NCI-H146 treated with DMSO at 0.1 percent for 48 hours (cell line): Measurements from ENCODE around the gene SKIL.
"Not testable (repeated sequence)": the region's sequence is repeated elsewhere in the genome, so short reads cannot be mapped to it uniquely, and the experiment has no call there.

Source experiments
- DNase-seq: peaks from one replicate; lab custom pipeline; 2025; ENCODE audit not compliant: unreplicated experiment; lab: John Stamatoyannopoulos, UW

The SKIL gene, protein sequence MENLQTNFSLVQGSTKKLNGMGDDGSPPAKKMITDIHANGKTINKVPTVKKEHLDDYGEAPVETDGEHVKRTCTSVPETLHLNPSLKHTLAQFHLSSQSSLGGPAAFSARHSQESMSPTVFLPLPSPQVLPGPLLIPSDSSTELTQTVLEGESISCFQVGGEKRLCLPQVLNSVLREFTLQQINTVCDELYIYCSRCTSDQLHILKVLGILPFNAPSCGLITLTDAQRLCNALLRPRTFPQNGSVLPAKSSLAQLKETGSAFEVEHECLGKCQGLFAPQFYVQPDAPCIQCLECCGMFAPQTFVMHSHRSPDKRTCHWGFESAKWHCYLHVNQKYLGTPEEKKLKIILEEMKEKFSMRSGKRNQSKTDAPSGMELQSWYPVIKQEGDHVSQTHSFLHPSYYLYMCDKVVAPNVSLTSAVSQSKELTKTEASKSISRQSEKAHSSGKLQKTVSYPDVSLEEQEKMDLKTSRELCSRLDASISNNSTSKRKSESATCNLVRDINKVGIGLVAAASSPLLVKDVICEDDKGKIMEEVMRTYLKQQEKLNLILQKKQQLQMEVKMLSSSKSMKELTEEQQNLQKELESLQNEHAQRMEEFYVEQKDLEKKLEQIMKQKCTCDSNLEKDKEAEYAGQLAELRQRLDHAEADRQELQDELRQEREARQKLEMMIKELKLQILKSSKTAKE

GRCh38 chr3:170357176-170358041 lies at the start of gene SKIL:
TSS of gene SKIL (plus strand) at chr3:170357715. CDS start at chr3:170360332, 2,617 bp downstream.
- peak; percentile 86 for DNase-seq

GRCh38 chr3:170309046-170309445 lies 48.5 kb upstream of the SKIL start:
- no peak for DNase-seq

- DNase-seq, result no peak
Observed at GRCh38 chr3:170317954-170318353, 39.6 kb upstream of the SKIL start.

GRCh38 chr3:170320461-170321121 lies 36.9 kb upstream of the SKIL start:
- no peak for DNase-seq

DNA sequence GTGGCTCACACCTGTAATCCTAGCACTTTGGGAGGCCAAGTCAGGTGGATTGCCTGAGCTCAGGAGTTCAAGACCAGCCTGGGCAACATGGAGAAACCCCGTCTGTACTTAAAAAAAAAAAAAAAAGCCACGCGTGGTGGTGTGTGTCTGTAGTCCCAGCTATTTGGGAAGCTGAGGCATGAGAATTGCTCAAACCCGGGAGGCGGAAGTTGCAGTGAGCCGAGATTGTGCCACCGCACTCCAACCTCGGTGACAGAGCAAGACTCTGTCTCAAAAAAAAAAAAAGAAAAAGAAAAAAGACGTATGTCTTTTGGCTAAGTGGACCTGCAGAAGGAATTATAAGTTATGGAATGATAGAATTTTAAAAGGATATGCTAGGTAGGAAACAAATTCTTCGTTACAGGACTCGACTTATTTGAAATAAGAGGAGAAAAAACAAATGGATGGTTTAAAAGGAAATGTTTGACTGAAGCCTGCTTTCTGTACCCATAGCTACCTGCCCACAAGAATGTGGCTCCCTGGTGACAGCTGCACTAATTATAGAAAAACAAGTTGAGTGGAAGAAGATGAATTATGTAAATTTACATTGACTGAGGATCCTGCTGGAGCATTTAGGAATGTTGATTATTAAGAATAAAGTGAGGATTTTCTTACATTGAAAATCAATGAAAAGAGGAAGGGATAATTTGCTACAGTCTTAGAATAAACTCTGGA lies 36.0 kb upstream of the SKIL start:
- DNase-seq, result peak; percentile 29

DNA sequence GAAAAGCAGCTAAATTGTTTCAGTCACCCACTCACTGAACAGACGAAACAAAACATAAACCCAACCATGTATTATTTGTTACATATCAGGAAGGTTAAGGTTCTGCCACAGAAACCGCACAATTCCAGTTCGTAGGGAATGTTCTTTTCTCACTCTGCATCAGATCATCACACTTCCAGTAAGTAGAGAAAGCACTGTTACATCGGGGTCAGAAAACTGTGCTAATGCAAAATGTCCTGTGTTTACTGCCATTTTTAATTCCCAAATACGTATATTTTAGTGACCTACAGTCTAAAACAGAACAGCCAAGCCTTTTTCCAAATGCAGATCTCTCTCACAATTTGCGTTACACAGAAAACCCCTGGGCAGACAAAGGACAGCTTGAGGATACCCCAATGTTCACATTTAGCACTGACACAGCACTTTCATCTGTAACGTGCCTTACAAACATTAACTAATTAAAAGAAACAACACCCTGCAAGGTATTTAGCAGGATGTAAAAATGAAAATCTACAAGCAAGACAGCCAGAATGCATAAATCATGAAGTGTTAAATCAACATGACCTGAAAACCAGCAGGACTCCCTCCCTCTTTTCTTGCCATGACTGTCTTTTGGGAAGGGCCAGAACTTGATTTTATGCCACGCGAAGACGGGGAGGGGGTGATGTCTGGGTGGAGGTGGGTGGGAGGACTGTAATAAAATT lies 34.8 kb upstream of the SKIL start:
- no peak for DNase-seq

GRCh38 chr3:170323331-170323730 lies 34.2 kb upstream of the SKIL start:
- DNase-seq, result no peak

- DNase-seq, result no peak
Observed at GRCh38 chr3:170324962-170325361, 32.6 kb upstream of the SKIL start.

DNA sequence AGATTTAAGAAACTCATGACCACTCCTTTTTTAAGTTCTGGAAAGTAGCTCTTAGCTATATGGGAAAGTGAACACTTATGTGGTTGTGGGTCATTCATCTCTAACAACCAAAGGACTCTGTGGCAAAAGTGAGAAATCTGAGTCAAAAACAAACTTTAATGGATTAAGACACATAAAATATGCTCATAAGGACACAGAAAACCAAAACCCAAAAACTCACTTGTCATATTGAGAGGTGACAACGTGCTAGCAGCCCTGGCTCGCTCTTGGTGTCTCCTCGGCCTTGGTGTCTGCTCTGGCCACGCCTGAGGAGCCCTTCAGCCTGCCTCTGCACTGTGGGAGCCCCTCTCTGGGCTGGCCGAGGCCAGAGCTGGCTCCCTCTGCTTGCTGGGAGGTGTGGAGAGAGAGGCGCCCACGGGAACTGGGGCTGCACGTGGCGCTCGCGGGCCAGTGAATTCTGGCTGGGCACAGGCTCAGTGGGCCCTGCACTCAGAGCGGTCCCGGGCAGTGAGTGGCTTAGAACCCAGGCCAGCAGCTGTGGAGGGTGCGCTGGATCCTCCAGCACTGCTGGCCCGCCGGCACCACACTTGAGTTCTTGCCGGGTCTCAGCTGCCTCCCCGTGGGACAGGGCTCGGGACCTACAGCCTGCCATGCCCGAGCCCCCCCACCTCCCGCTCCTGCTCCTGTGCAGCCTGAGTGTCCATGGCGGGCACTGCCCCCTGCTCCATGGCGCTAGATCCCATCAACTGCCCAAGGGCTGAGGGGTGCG lies 30.3 kb upstream of the SKIL start:
- no peak for DNase-seq

GRCh38 chr3:170327868-170328548 lies 29.5 kb upstream of the SKIL start:
- not testable (repeated sequence) for DNase-seq

DNA sequence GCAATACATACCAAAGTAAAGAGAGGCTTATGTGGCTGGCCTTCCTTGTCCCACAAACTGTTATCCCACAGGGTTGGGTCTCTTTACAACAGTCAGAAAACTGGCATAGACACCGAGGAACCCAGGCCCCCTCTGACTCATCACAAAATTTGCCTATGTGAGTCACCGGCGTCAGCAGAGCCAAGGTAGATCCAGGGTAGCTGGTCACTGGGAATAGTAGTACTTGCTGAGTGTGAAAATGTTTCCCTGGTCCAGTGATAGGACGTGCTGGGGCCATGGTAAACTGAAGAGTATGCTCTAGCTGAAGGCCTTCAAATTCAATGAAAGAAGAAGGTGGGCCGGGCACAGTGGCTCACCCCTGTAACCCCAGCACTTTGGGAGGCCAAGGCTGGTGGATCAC lies 27.1 kb upstream of the SKIL start:
- no peak for DNase-seq

DNA sequence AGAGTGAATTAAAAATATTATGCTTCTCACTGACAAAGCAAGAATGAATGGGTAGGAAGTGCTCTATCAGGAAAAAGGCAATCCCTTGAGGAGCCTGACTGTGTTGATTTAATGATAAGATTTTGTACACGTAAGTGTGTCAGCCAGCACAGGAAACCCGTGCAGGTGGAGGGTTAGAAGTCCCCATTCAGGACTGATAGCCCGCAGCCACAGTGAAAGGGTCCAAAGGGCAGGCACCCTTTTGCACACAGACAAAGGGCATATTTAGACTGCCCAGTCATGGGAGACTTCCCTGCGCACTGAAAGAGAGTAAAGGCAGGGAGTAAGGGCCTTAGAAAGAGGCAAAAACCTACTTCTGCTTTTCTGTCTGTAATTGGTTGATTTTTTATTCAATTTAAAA lies 26.4 kb upstream of the SKIL start:
- DNase-seq, result peak; percentile 76

DNA sequence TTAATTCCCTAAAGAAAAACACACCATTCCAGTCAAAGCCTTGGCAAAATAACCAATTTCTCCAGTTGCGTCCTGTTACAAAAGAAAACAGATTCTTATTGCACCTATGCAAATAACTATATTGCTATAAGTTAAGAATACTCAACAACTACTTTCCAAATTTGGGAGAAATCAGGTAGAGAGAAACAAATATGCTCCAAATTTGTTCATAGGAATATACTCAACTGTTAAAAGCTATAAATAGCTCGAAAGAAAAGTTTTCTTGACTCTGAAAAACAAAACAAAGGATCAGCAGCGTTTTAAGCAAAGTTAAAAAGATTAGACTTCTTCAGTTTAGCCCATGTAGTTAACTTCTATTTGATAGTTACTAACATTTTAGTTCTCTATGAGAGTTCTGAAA lies 20.1 kb upstream of the SKIL start:
- DNase-seq, result no peak

- no peak for DNase-seq
Observed at GRCh38 chr3:170338690-170339340, 18.7 kb upstream of the SKIL start.

DNA sequence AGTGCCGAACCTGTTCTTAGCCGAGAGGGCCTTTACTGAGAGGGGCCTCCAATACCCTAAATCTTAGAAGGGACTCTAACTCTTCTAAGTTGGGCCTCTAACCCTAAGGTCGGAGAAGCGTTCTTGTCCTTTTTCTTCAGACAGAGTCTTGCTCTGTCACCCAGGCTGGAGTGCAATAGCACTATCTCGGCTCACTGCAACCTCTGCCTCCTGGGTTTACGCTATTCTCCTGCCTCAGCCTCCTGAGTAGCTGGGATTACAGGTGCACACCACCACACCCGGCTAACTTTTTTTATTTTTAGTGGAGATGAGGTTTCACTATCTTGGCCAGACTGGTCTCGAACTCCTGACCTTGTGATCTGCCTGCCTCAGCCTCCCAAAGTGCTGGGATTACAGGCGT lies 15.2 kb upstream of the SKIL start:
- not testable (repeated sequence) for DNase-seq

GRCh38 chr3:170343859-170344258 lies 13.7 kb upstream of the SKIL start:
- DNase-seq, result not testable (repeated sequence)

GRCh38 chr3:170344971-170345370 lies 12.5 kb upstream of the SKIL start:
- no peak for DNase-seq
